Adrenal gland (tissue), 5 donors: ENCODE results near the gene CSF2.

Experiments used
- CTCF ChIP-seq, 6 experiments: fragments of 450-650 bp in 4 of 6; fragments of 200-600 bp in 2 of 6; sonication (generic) in 1 of 6; IDR thresholded peaks; 1 replicate in 5 of 6; 2 replicates in 1 of 6; pipeline versions ENCODE4 v1.5.1 to v1.8.0; 2016 to 2021; ENCODE audit warnings: antibody characterized with exemption in 6 of 6, mild to moderate bottlenecking in 2 of 6, moderate library complexity in 1 of 6
- POLR2A ChIP-seq, 2 donors: fragments of 450-650 bp; IDR thresholded peaks; one replicate each; pipeline ENCODE4 v1.6.1; 2017; ENCODE audit warnings: antibody characterized with exemption in 2 of 2, mild to moderate bottlenecking in 2 of 2, moderate library complexity in 1 of 2
- donor health status: DM: no; HTN: no; CAD: no.

DNA sequence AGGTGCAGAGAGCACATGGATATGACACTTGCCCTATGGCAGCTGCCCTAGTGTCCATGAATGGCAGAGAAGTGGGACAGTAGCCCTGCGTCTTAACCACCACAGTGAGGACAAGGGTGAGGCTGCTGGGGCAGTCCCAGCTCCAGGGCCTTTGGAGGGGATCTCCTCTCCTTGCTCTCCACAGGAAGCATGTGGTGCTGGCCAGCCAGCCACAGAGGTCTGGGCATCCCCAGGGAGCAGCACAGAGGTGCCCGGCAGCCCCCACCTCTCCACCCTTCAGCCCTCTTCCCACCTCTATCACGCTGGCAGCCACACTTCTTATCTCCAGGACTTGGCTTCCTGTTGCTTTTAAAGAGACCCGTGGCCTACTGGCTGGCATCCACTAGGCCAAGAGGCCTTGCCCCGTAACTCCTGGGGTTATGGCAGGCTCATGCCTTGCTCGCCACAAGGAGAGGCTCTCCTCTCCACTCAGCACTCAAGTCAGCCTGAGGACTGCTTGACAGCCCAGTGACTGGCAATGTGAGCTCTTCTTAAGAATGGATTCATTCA is 21.9 kb downstream of the CSF2 start:
- TF ChIP-seq POLR2A (IDR thresholded peaks at IDR 0.05) (no peak), CTCF (IDR thresholded peaks at IDR 0.05) (no peak)
